GM18909 (cell line): ENCODE measurements around the gene HRAS.

Experiments used
- ATAC-seq: cut with Tn5 transposase; IDR thresholded peaks from one replicate; pipeline ENCODE4 v1.9.1; 2021; ENCODE audit warnings: mild to moderate bottlenecking; ENCODE audit not compliant: unreplicated experiment, poor library complexity

HRAS gene

DNA sequence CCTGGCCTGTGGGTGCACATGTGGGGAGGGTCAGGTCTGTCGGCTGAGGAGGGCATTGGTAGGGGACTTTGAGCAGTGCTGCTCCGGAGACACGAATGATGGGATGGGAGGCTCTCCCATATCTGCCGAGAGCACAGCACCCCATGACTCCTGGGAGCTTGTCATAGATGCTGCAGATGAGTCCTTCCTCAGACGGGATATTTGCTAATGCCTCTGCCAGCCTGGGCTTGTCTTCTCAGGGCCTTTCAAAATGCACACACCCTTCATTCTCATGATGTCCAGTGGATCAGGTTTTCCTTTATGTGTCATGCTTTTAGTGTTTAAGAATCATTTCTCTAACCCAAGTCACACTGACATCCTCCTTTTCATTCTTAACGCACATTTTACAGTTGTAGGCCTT lies 20.2 kb downstream of the HRAS start:
- no peak for ATAC-seq

- no peak for ATAC-seq
Observed at GRCh38 chr11:514606-515005, 20.8 kb downstream of the HRAS start.

GRCh38 chr11:512761-513595 lies 22.4 kb downstream of the HRAS start:
- ATAC-seq: no peak

- no peak for ATAC-seq
Observed at GRCh38 chr11:508956-509355, 26.4 kb downstream of the HRAS start.

GRCh38 chr11:507727-508515 lies 27.5 kb downstream of the HRAS start:
- ATAC-seq: no peak

GRCh38 chr11:506995-507726 lies 28.2 kb downstream of the HRAS start, which contains the start of gene RNH1:
RNH1 (minus strand) TSS chr11:507242; CDS start chr11:502162, 5,080 bp downstream.
- ATAC-seq: peak; percentile 50

GRCh38 chr11:506238-506994 lies 29.0 kb downstream of the HRAS start:
- ATAC-seq: peak; percentile 76

- no peak for ATAC-seq
Observed at GRCh38 chr11:504994-505344, 30.4 kb downstream of the HRAS start.

DNA sequence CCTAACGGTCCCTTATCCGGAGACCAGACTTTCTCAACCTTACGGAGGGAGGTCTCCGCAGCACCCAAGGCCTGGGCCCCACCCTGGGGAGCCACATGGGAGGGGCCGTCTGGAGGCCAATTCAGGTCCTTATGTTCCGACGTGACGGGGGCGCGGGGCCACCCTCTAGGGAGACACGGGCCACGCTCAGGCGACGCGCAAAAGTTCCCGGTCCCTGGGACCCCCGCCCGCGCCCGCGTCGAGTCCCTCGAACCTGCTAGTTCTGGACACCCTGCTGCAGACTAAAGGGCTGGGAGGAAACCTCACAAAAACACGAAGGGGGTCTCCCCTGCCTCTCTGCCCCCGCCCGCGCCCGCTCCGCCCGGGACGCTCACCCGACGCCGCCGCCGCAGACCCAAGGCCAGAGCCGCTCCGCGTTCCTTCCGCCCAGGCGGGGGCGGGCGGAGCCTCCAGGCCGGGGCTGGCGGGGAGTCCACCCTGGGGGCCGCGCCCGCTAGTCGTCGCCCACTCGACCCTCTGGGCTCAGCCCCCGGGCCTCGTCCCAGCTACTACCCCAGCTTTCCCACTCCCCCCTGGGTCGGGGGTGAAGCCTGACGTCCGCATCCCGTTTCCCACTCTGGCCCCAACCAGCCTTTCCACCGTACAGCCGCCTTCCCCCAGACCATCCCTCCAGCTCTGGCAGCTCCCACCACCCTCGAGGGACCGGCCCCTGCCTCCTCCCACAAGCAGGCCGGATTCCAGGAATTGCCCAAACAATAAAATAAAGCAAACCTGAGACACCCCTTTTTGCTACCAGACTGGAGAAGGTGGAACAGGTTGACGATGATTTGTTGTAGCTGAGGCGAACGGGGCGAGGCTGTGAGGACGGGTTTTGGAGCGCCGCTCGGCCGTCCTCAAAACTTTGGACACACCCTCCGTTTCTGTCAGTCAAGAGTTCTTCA lies 31.1 kb downstream of the HRAS start:
- ATAC-seq: no peak

DNA sequence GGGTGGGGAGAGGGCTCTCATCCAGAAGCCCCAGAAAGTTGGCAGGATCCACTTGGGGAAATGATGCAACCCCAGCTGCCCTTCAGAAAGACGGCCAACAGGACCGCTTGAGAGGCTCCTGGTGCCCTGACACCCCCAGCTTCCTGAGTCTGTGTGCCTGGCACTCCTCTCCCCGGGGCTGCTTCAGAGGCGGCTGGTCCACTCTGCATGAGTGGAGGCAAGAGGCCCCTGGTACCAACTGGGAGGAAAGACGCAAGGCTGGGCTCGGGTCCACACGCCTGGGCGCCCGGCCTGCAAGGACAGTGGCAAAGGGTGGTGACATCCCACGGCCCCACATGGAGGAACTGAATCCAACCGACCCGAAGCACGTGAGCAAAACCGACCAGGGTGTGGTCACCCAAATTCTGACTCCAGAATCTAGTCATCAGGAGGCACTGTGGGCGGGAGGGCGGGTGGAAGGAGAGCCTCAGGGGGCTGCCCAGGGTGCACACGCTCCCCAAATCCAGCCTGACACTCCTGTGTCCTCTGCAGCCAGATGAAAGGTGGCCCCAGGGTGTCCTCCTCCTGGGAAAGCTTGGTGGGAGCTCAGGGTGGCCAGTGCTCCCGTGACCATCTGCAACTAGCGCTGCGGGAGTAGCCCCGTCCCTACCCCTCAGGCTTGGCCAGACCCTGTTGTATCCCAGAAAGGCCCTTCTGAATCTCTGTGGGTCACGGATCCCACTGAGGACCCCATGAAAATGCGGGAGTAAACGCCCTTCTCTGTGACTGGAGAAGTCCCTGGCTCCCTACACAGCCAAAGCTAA lies 32.0 kb downstream of the HRAS start:
- ATAC-seq: no peak

DNA sequence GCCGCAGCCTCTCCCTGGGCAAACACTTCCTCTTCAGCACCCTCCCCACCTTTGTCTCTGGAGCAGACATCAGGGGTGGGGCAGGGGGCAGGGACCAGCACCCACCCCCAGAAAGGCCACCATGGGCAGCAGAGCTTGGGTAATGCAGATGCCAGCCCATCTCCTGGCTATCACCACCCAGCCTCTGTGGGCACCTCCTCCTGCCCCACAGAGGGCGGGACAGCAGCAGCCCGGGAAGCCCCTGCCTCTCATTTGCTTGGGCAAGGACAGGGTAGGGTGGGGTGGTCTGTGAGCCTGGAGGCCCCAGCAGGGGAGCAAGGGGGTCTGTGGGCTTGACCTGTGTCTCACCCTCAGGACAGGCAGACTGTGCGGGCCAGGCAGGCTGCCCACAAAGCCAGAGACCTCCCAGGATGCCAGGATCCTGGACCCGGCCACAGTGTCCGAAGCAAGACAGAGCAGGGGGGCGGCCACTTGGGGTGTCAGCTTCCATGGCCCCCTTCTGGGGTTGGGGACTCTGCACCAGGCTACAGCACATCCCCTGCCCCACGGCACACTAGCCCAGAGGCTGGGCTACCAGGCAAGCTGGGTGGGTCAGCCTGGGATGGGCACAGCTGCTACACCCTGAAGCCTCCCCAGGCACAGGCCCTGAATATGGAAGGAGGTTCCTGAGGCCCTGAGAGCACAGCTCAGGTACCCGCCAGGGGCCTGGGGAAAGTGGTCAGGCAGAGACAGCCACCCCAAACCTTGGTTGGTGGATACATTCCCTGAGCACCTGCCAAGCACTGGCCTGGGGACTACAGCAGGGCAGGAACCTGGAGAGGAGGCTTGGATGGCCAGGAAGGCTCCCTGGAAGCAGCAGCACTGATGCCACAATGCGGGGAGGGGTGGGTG lies 32.8 kb downstream of the HRAS start:
- ATAC-seq: no peak

DNA sequence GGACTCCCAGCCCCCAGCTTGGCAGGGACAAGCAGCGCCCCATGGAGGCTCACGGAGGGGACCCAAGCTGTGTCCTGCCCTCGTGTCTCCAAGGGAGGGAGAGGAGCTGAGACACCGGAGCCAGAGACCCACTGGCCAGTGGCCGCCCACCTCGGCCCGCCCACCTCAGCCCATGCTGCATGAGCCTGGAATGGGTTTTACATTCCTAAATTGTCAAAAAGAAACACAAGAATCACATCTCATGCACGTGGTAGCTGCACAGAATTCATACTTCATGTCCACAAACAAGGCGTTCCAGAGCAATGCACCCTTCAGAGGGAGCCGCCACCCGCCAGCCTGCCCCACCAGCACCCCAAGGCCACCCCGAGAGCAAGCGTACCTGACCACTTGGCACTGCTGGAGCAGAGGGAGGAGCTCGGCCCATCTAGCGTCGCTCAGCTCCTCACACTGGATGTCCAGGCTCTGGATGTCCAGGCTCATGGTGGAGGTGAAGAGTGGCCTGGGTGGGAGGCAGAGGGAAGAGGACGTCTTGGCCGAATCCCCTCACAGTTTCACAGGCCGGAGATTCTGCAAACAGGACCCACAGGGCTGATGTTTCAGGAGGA lies 33.6 kb downstream of the HRAS start:
- ATAC-seq: no peak

DNA sequence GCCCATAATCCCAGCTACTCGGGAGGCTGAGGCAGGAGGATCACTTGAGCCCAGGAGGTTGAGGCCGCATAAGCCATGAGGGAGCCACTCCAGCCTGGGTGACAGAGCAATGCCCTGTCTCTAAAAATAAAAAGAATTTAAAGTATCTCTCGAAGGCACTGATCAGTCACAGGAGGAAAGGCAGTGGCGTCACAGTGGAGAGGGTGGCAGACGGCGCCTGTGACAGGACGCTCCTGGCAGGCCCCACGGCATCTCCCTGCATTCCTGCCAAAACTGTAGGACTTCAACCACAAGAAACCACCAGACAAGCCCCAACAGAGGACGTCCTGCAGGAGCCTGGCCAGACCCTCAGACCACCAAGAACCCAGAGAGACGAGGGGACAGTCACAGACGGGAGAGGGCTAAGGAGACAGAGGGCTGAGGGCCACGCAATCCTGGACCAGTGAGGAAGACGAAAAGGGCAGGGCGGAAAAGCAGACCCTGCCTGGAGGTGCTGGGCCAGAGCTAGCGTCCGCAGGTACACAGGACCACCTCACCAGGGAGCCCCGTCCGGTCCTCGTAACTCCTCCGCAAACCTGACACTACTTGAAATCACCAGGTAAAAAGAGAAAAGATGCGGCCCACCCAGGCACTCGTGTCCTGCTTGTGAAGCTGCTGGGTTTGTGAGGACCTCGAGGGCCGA lies 34.2 kb downstream of the HRAS start:
- ATAC-seq: no peak

GRCh38 chr11:499201-500076 lies 35.9 kb downstream of the HRAS start:
- ATAC-seq: no peak
